Stimulated activated CD8-positive, alpha-beta memory T cell treated with anti-CD3 and anti-CD28 coated beads, Interleukin-7, amount 100 ng/mL, for 4 hours (primary cell): ENCODE results near the gene HLA-DQB2.
A peak's percentile ranks its signal among the peaks of the same experiment; 100 is the strongest.
"Not testable (repeated sequence)": the region's sequence is repeated elsewhere in the genome, so short reads cannot be mapped to it uniquely, and the experiment has no call there.

Source experiments
- DNase-seq, 2 donors: peaks; one replicate each; pipeline ENCODE4 v3.0.0-alpha.2; 2020; ENCODE audit warnings: low read depth in 2 of 2

The HLA-DQB2 gene

GRCh38 chr6:32763421-32763820 is at the start of gene HLA-DQB2:
TSS of gene HLA-DQB2 (minus strand) at chr6:32763532. CDS start at chr6:32763470, 62 bp downstream.
- no peak for DNase-seq

- DNase-seq: no peak
These were observed 45.8 kb upstream of the HLA-DQB2 start for GRCh38 chr6:32809171-32809570.

DNA sequence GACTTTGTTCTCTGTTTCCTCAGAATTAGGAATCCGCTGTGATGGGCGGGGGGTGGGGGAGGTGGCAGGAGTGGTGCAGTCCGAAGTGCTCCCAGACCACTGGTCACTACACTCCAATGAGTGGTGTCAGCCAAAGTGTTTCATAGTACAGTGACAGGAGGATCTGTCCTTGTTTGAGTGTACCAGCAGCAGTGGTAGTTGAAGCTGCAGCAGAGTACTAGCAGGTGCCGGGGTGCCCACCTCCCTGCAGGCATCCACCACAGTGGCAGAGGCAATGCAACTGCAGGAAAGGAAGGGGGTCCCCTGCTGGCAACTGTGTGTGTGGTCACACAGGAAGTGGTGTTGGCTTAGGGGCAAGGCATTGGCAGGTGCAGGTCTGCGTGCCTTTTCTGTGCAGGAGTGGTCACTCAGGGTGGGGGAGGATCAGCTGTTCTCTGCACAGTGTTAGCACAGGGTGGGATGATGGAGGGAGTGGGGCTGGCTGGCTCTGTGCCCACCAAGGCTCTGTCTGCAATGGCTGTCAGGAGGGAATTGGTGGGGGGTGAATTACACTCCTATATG is 43.8 kb upstream of the HLA-DQB2 start:
- DNase-seq: no peak

- DNase-seq: not testable (repeated sequence)
These were observed 42.1 kb upstream of the HLA-DQB2 start for GRCh38 chr6:32805404-32805803.

- no peak for DNase-seq
These were observed 40.1 kb upstream of the HLA-DQB2 start for GRCh38 chr6:32803416-32803815.

GRCh38 chr6:32799740-32800139 is 36.4 kb upstream of the HLA-DQB2 start:
- DNase-seq: no peak

DNA sequence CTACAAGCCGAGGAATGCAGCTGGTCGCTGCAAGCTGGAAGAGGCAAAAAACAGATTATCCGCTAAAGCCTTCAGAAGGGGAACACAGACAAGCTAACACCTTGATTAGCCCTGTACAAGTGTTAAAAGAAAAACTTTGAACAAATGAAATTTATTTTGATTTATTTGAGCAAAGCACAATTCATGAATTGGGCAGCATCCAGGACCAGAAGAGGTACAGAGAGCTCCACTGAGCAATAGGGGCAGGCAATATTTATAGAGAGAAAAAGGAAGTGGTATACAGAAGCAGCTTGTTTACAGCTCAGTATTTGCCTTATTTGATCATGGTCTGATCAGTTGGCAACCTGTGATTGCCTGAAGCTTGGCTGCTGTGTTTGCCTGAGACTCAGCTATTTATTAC is 35.8 kb upstream of the HLA-DQB2 start:
- no peak for DNase-seq

DNA sequence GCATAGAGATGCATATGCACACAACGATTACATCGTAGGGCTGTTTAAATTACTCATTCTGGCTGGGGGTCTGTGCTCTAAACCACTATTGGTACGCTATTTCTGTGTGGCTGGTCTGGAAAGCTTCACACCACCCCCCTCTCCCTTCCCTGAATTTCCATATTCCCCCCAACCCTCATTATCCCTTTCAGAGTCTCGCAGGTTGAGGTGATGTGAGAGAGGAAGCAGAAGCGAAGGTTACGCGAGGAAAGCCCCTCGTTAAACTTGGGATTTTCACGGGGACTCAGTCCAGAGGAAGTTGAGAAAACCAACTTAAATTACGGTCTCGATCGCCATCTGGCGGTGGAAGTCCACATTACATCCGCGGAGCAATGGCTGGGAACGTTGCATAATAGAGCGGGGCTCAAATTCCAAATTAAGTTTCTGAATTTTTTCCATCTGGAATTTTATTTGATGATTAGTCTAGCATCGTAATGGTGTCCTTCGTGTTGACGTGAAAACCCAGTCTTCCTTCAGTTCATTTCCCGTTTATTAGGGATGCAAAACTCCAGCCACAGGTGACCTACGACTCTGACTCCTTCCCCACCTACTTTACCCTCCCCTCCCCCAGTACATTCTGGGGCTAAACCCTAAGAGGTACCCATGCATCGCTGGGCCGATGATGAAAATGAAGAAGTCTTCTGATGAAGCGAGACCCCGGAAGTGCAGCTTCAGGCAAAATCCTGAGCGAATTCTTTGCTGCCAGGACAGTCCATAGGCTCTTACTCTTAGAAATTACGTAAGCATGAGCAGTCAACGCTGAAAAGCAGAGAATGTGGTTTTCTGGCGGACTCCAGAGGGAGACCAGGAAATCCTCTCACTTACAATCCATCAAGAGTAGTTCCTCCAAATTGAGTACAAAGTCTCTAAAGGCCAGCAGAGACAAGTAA is 33.8 kb upstream of the HLA-DQB2 start:
- DNase-seq: peak; percentile 52 to 60

GRCh38 chr6:32794510-32794909 is 31.2 kb upstream of the HLA-DQB2 start:
- no peak for DNase-seq

DNA sequence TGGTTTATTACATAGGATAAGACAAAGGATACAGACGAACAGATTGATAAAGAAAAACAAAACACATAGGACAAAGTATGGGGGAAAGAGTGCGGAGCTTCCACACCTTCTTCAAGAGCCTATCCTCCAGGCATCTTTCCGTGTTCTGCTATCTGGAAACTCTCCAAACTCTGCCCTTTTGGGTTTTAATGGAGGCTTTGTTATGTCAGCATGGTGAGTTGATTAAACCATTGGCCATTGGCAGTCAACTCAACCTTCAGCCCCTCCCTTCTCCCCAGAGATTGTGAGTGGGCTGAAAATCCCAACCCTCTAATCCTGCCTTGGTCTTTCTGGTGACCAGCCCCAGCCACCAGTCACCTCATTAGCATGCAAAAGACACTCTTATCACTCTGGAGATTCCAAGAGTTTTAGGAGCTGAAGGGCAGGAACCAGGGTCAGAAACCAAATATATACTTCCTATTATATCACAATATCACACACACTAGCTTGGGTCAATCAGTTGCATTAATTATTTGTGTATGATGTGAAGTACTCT is 29.6 kb upstream of the HLA-DQB2 start:
- no peak for DNase-seq

GRCh38 chr6:32790306-32790705 is 27.0 kb upstream of the HLA-DQB2 start:
- DNase-seq: no peak

- no peak for DNase-seq
These were observed 22.6 kb upstream of the HLA-DQB2 start for GRCh38 chr6:32785781-32786533.

GRCh38 chr6:32782923-32783322 is 19.6 kb upstream of the HLA-DQB2 start:
- DNase-seq: not testable (repeated sequence)

DNA sequence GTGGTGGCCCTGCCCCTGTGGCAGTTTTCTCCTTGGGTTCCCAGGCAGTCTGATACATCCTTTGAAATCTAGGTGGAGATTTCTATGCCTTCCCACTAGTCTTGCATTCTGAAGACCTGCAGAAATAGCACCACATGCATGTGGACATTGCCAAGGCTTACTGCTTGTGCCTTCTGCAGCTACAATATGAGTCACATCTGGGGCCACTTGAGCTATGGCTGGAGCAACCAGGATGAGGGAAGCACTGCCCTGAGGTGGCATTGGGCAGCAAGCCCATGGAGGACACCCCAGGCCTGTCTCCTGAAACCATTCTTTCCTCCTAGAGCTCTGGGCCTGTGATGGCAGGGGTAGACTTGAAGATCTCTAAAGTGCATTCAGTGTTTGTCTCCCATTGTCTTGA is 15.7 kb upstream of the HLA-DQB2 start:
- no peak for DNase-seq

DNA sequence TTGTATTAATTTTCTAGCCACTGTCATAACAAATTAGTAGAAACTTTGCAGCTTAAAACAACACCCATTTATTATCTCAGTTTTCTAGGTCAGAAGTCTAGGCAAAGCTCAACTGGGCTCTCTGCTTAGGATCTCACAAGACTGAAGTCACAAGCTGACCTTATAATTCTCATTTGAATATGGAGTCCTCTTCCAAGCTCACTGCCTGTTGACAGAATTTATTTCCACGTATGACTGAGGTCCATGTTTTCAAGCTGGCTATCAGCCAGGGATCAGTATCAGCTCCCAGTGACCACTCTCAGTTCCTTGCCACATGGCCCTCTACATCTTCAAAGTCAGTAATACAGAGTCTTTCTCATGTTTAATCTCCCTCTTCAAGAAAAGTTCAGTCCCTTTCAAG is 11.7 kb upstream of the HLA-DQB2 start:
- no peak for DNase-seq

DNA sequence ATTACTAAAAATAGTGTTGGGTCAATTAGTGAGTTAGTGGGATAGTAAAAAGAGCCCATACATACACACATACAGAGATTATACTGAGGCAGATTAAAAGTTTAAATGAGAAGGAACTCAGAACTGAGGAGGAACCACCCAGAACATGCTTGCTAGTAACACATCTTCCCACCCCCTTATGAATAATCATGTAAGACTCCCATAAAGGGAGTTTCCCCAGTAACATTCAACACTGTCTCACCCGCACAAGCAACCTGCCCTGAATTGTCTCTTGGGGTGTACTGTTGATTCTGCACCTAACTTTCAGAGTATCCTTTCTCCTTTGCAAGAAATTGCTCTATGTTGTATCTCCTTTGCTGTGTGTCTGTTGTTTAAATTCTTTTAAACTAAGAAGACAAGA is 11.1 kb upstream of the HLA-DQB2 start:
- DNase-seq: no peak

GRCh38 chr6:32772656-32773055 is 9.3 kb upstream of the HLA-DQB2 start:
- DNase-seq: no peak

GRCh38 chr6:32764048-32764447 is 716 bp upstream of the HLA-DQB2 start:
- no peak for DNase-seq

GRCh38 chr6:32761548-32761947 is 1.8 kb downstream of the HLA-DQB2 start:
- DNase-seq: no peak

- no peak for DNase-seq
These were observed 2.3 kb downstream of the HLA-DQB2 start for GRCh38 chr6:32761072-32761471.

DNA sequence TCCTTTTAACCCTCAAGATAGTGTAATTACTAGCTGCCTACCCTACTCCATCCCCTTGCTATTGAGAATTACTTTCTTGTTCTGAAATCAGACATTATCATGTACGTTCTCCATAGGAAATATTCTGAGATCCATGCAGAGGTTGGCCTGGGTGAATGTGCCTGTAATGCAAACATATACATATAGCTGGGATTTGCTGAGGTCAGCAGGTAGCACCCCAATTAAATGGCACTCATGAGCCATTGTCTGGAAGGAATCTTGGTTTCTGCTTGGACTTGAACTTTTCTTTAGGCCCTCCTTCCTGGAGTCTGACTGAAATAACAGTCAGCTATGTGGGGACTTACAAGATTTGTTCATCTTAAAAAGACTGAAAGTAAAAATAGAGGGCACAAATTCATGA is 3.7 kb downstream of the HLA-DQB2 start:
- no peak for DNase-seq

- DNase-seq: no peak
These were observed 10.8 kb downstream of the HLA-DQB2 start for GRCh38 chr6:32752580-32752979.
